ENCODE results near the gene ZNF75A.

The ZNF75A gene

GRCh38 chr16:3321816-3322215 is 16.5 kb downstream of the ZNF75A start:
- peaks cover 32 to 85% (median 77%) of the 10 kb centered on the region in 5 donors for H3K9me3 ChIP-seq (ENCODE audit: control insufficient read depth in 5 of 5, low read length in 5 of 5)
- H3K4me1 ChIP-seq (ENCODE audit: control insufficient read depth in 5 of 5, insufficient read depth in 5 of 5, low read length in 5 of 5): no peaks in the 10 kb centered on the region
- H3K27me3 ChIP-seq (ENCODE audit: control insufficient read depth in 5 of 5, insufficient read depth in 4 of 5, low read length in 5 of 5): no peaks in the 10 kb centered on the region
- H3K27ac ChIP-seq (ENCODE audit: low read depth, low read length): no peak overlapping the region
- H3K9ac ChIP-seq (ENCODE audit: low read length in 5 of 5): no peak overlapping the region
- peaks cover 11 to 15% (median 14%) of the 10 kb centered on the region in 5 donors for H3K36me3 ChIP-seq (ENCODE audit: control insufficient read depth in 5 of 5, insufficient read depth in 5 of 5, low read length in 5 of 5)
- peak overlapping the region in 1 of 5 donors; percentile 30 for H3K4me3 ChIP-seq (ENCODE audit: low read depth in 1 of 5, low read length in 5 of 5)

- no peak overlapping the region for H3K27ac ChIP-seq (ENCODE audit: low read depth, low read length)
- H3K9me3 ChIP-seq (ENCODE audit: control insufficient read depth in 5 of 5, low read length in 5 of 5): peaks cover 0 to 33% (median 26%) of the 10 kb centered on the region in 5 donors
- H3K27me3 ChIP-seq (ENCODE audit: control insufficient read depth in 5 of 5, insufficient read depth in 4 of 5, low read length in 5 of 5): no peaks in the 10 kb centered on the region
- H3K9ac ChIP-seq (ENCODE audit: low read length in 5 of 5): no peak overlapping the region
- H3K4me1 ChIP-seq (ENCODE audit: control insufficient read depth in 5 of 5, insufficient read depth in 5 of 5, low read length in 5 of 5): no peaks in the 10 kb centered on the region
- H3K4me3 ChIP-seq (ENCODE audit: low read depth in 1 of 5, low read length in 5 of 5): no peak overlapping the region
- H3K36me3 ChIP-seq (ENCODE audit: control insufficient read depth in 5 of 5, insufficient read depth in 5 of 5, low read length in 5 of 5): no peaks in the 10 kb centered on the region
Observed at GRCh38 chr16:3327514-3327913, 22.2 kb downstream of the ZNF75A start.

- Histone ChIP-seq H3K36me3 (ENCODE audit: control insufficient read depth in 5 of 5, insufficient read depth in 5 of 5, low read length in 5 of 5) (no peaks in the 10 kb centered on the region), H3K9ac (ENCODE audit: low read length in 5 of 5) (no peak overlapping the region), H3K27me3 (ENCODE audit: control insufficient read depth in 5 of 5, insufficient read depth in 4 of 5, low read length in 5 of 5) (no peaks in the 10 kb centered on the region), H3K4me3 (ENCODE audit: low read depth in 1 of 5, low read length in 5 of 5) (no peak overlapping the region), H3K27ac (ENCODE audit: low read depth, low read length) (no peak overlapping the region), H3K4me1 (ENCODE audit: control insufficient read depth in 5 of 5, insufficient read depth in 5 of 5, low read length in 5 of 5) (no peaks in the 10 kb centered on the region), H3K9me3 (ENCODE audit: control insufficient read depth in 5 of 5, low read length in 5 of 5) (peaks cover 0 to 29% (median 21%) of the 10 kb centered on the region in 5 donors)
Observed at GRCh38 chr16:3328104-3328503, 22.8 kb downstream of the ZNF75A start.

- no peaks in the 10 kb centered on the region for H3K4me1 ChIP-seq (ENCODE audit: control insufficient read depth in 5 of 5, insufficient read depth in 5 of 5, low read length in 5 of 5)
- no peak overlapping the region for H3K4me3 ChIP-seq (ENCODE audit: low read depth in 1 of 5, low read length in 5 of 5)
- H3K27me3 ChIP-seq (ENCODE audit: control insufficient read depth in 5 of 5, insufficient read depth in 4 of 5, low read length in 5 of 5): no peaks in the 10 kb centered on the region
- H3K36me3 ChIP-seq (ENCODE audit: control insufficient read depth in 5 of 5, insufficient read depth in 5 of 5, low read length in 5 of 5): no peaks in the 10 kb centered on the region
- H3K9ac ChIP-seq (ENCODE audit: low read length in 5 of 5): no peak overlapping the region
- H3K27ac ChIP-seq (ENCODE audit: low read depth, low read length): no peak overlapping the region
- H3K9me3 ChIP-seq (ENCODE audit: control insufficient read depth in 5 of 5, low read length in 5 of 5): peaks cover 0 to 24% (median 17%) of the 10 kb centered on the region in 5 donors
Observed at GRCh38 chr16:3328643-3329042, 23.3 kb downstream of the ZNF75A start.

- Histone ChIP-seq H3K9me3 (ENCODE audit: control insufficient read depth in 5 of 5, low read length in 5 of 5) (no peaks in the 10 kb centered on the region), H3K9ac (ENCODE audit: low read length in 5 of 5) (no peak overlapping the region), H3K4me1 (ENCODE audit: control insufficient read depth in 5 of 5, insufficient read depth in 5 of 5, low read length in 5 of 5) (no peaks in the 10 kb centered on the region), H3K36me3 (ENCODE audit: control insufficient read depth in 5 of 5, insufficient read depth in 5 of 5, low read length in 5 of 5) (no peaks in the 10 kb centered on the region), H3K27me3 (ENCODE audit: control insufficient read depth in 5 of 5, insufficient read depth in 4 of 5, low read length in 5 of 5) (no peaks in the 10 kb centered on the region), H3K4me3 (ENCODE audit: low read depth in 1 of 5, low read length in 5 of 5) (no peak overlapping the region), H3K27ac (ENCODE audit: low read depth, low read length) (no peak overlapping the region)
Observed at GRCh38 chr16:3346041-3346440, 40.7 kb downstream of the ZNF75A start.

GRCh38 chr16:3347586-3347985 is 42.3 kb downstream of the ZNF75A start:
- Histone ChIP-seq H3K27me3 (ENCODE audit: control insufficient read depth in 5 of 5, insufficient read depth in 4 of 5, low read length in 5 of 5) (no peaks in the 10 kb centered on the region), H3K27ac (ENCODE audit: low read depth, low read length) (no peak overlapping the region), H3K9ac (ENCODE audit: low read length in 5 of 5) (no peak overlapping the region), H3K9me3 (ENCODE audit: control insufficient read depth in 5 of 5, low read length in 5 of 5) (no peaks in the 10 kb centered on the region), H3K4me1 (ENCODE audit: control insufficient read depth in 5 of 5, insufficient read depth in 5 of 5, low read length in 5 of 5) (no peaks in the 10 kb centered on the region), H3K36me3 (ENCODE audit: control insufficient read depth in 5 of 5, insufficient read depth in 5 of 5, low read length in 5 of 5) (no peaks in the 10 kb centered on the region), H3K4me3 (ENCODE audit: low read depth in 1 of 5, low read length in 5 of 5) (no peak overlapping the region)

GRCh38 chr16:3348547-3349167 is 43.4 kb downstream of the ZNF75A start:
- Histone ChIP-seq H3K4me3 (ENCODE audit: low read depth in 1 of 5, low read length in 5 of 5) (no peak overlapping the region), H3K27me3 (ENCODE audit: control insufficient read depth in 5 of 5, insufficient read depth in 4 of 5, low read length in 5 of 5) (no peaks in the 10 kb centered on the region), H3K36me3 (ENCODE audit: control insufficient read depth in 5 of 5, insufficient read depth in 5 of 5, low read length in 5 of 5) (no peaks in the 10 kb centered on the region), H3K27ac (ENCODE audit: low read depth, low read length) (no peak overlapping the region), H3K9ac (ENCODE audit: low read length in 5 of 5) (no peak overlapping the region), H3K4me1 (ENCODE audit: control insufficient read depth in 5 of 5, insufficient read depth in 5 of 5, low read length in 5 of 5) (no peaks in the 10 kb centered on the region), H3K9me3 (ENCODE audit: control insufficient read depth in 5 of 5, low read length in 5 of 5) (no peaks in the 10 kb centered on the region)

GRCh38 chr16:3349175-3349574 is 43.9 kb downstream of the ZNF75A start:
- H3K4me3 ChIP-seq (ENCODE audit: low read depth in 1 of 5, low read length in 5 of 5): no peak overlapping the region
- H3K4me1 ChIP-seq (ENCODE audit: control insufficient read depth in 5 of 5, insufficient read depth in 5 of 5, low read length in 5 of 5): no peaks in the 10 kb centered on the region
- H3K27ac ChIP-seq (ENCODE audit: low read depth, low read length): no peak overlapping the region
- H3K9ac ChIP-seq (ENCODE audit: low read length in 5 of 5): no peak overlapping the region
- no peaks in the 10 kb centered on the region for H3K36me3 ChIP-seq (ENCODE audit: control insufficient read depth in 5 of 5, insufficient read depth in 5 of 5, low read length in 5 of 5)
- no peaks in the 10 kb centered on the region for H3K27me3 ChIP-seq (ENCODE audit: control insufficient read depth in 5 of 5, insufficient read depth in 4 of 5, low read length in 5 of 5)
- H3K9me3 ChIP-seq (ENCODE audit: control insufficient read depth in 5 of 5, low read length in 5 of 5): no peaks in the 10 kb centered on the region

GRCh38 chr16:3355589-3355988 is 50.3 kb downstream of the ZNF75A start, which contains the start of gene OR2C1:
OR2C1 (plus strand) TSS chr16:3355889; CDS start chr16:3355941, 52 bp downstream.
- Histone ChIP-seq H3K27me3 (ENCODE audit: control insufficient read depth in 5 of 5, insufficient read depth in 4 of 5, low read length in 5 of 5) (no peaks in the 10 kb centered on the region), H3K36me3 (ENCODE audit: control insufficient read depth in 5 of 5, insufficient read depth in 5 of 5, low read length in 5 of 5) (no peaks in the 10 kb centered on the region), H3K9ac (ENCODE audit: low read length in 5 of 5) (no peak within 1 kb of the TSS), H3K9me3 (ENCODE audit: control insufficient read depth in 5 of 5, low read length in 5 of 5) (peaks cover 0 to 8% (median 0%) of the 10 kb centered on the region in 5 donors), H3K27ac (ENCODE audit: low read depth, low read length) (no peak within 1 kb of the TSS), H3K4me1 (ENCODE audit: control insufficient read depth in 5 of 5, insufficient read depth in 5 of 5, low read length in 5 of 5) (no peaks in the 10 kb centered on the region), H3K4me3 (ENCODE audit: low read depth in 1 of 5, low read length in 5 of 5) (no peak within 1 kb of the TSS)

- Histone ChIP-seq H3K4me3 (ENCODE audit: low read depth in 1 of 5, low read length in 5 of 5) (no peak overlapping the region), H3K27me3 (ENCODE audit: control insufficient read depth in 5 of 5, insufficient read depth in 4 of 5, low read length in 5 of 5) (no peaks in the 10 kb centered on the region), H3K36me3 (ENCODE audit: control insufficient read depth in 5 of 5, insufficient read depth in 5 of 5, low read length in 5 of 5) (no peaks in the 10 kb centered on the region), H3K9ac (ENCODE audit: low read length in 5 of 5) (no peak overlapping the region), H3K4me1 (ENCODE audit: control insufficient read depth in 5 of 5, insufficient read depth in 5 of 5, low read length in 5 of 5) (no peaks in the 10 kb centered on the region), H3K9me3 (ENCODE audit: control insufficient read depth in 5 of 5, low read length in 5 of 5) (peaks cover 0 to 8% (median 0%) of the 10 kb centered on the region in 5 donors), H3K27ac (ENCODE audit: low read depth, low read length) (no peak overlapping the region)
Observed at GRCh38 chr16:3356118-3356517, 50.8 kb downstream of the ZNF75A start.
